Measurements from ENCODE around the gene TRIM24. TPM values are rescaled to one million over a fixed set of nuclear protein-coding genes. Genes with fewer than 3 reads are reported as not detected.

TRIM24 gene
- total RNA-seq, 2 experiments from 2014 or later = 17.5 to 26.8 TPM

DNA sequence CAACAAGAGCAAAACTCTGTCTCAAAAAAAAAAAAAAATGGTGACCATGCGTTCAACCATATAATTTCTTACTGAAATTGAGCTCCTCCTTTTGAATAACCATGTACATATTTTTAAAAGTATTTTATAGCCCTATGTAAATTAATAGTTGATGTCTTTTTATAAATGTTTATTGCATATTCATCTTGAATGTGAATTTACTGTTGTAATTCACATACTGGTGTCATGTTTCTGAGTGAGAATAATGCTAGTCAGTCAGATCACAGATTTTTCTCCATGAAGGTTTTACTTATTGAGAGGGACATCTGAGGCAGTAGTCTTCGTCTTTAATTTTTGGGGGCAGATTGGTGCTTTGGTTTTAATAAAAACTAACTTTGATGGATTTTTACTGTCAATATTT, 128.9 kb downstream of the TRIM24 start:
- no peak for TF ChIP-seq EZH2phosphoT487 (IDR thresholded peaks at IDR 0.05; ENCODE audit: borderline replicate concordance, low read depth, low read length)
- TF ChIP-seq, protein P1, sequence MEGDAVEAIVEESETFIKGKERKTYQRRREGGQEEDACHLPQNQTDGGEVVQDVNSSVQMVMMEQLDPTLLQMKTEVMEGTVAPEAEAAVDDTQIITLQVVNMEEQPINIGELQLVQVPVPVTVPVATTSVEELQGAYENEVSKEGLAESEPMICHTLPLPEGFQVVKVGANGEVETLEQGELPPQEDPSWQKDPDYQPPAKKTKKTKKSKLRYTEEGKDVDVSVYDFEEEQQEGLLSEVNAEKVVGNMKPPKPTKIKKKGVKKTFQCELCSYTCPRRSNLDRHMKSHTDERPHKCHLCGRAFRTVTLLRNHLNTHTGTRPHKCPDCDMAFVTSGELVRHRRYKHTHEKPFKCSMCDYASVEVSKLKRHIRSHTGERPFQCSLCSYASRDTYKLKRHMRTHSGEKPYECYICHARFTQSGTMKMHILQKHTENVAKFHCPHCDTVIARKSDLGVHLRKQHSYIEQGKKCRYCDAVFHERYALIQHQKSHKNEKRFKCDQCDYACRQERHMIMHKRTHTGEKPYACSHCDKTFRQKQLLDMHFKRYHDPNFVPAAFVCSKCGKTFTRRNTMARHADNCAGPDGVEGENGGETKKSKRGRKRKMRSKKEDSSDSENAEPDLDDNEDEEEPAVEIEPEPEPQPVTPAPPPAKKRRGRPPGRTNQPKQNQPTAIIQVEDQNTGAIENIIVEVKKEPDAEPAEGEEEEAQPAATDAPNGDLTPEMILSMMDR (conservative IDR thresholded peaks at IDR 0.05; ENCODE audit: low read length) = no peak
- H3K4me1 ChIP-seq (ENCODE audit: insufficient read depth, low read length, poor library complexity, severe bottlenecking) = no peaks in the 10 kb centered on the region
- ChIA-PET POLR2A (interaction anchor here (0.6 to 1.5 kb wide), 3 partner anchors 19 to 507 kb away, joined by 3 to 7 read pairs (median 4); no protein-coding TSS in a partner anchor), CTCF (ENCODE audit: unreplicated experiment) (no interaction called here)
- H3K4me3 ChIP-seq (ENCODE audit: low read depth, low read length, poor library complexity, severe bottlenecking) = no peak overlapping the region
- H3K9me3 ChIP-seq (ENCODE audit: low read length) = no peaks in the 10 kb centered on the region
- no peaks in the 10 kb centered on the region for H3K79me2 ChIP-seq (ENCODE audit: insufficient read depth, low read depth, low read length)
- BruUV-seq (replicated peaks) = no TSS peak
- H3K4me2 ChIP-seq (ENCODE audit: low read length) = no peak overlapping the region
- DNase-seq (ENCODE audit: low spot score) = no peak
- no peaks in the 10 kb centered on the region for H4K20me1 ChIP-seq (ENCODE audit: insufficient read depth, low read length)
- peaks cover 35% of the 10 kb centered on the region for H3K36me3 ChIP-seq (ENCODE audit: insufficient read depth, low read length)
- no peak overlapping the region for H3K27ac ChIP-seq (ENCODE audit: low read depth, low read length, poor library complexity, severe bottlenecking)
- no peaks in the 10 kb centered on the region for H3K9me2 ChIP-seq (ENCODE audit: insufficient read depth, low read length)
- intact Hi-C loops (cut with micrococcal nuclease; ENCODE audit: unreplicated experiment) = no loop called here
- no peak overlapping the region for H2AFZ ChIP-seq (ENCODE audit: low read length)

DNA sequence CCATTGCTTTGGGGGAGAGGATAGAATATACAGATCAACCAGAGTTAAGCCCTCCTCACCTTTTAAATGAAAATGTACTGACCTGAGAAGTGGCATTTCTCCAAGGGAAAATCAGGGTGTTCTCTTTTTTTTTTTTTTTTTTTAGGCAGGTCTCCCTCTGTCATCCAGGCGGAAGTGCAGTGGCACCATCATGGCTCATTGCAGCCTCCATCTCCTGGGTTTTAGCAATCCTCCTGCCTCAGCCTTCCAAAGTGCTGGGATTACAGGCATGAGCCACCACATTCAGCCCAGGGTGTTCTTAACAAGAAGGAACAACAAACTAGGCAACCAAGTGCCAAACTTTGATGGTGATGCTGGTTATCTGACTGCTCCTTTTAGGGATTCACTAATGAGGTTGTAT, 130.1 kb downstream of the TRIM24 start:
- H4K20me1 ChIP-seq (ENCODE audit: insufficient read depth, low read length) = no peaks in the 10 kb centered on the region
- no TSS peak for BruUV-seq (replicated peaks)
- intact Hi-C loops (cut with micrococcal nuclease; ENCODE audit: unreplicated experiment) = no loop called here
- H3K9me3 ChIP-seq (ENCODE audit: low read length) = no peaks in the 10 kb centered on the region
- DNase-seq (ENCODE audit: low spot score) = no peak
- TF ChIP-seq EZH2phosphoT487 (IDR thresholded peaks at IDR 0.05; ENCODE audit: borderline replicate concordance, low read depth, low read length) = no peak
- TF ChIP-seq, protein P1 (conservative IDR thresholded peaks at IDR 0.05; ENCODE audit: low read length) = no peak
- POLR2A ChIA-PET = no interaction called here
- no peak overlapping the region for H2AFZ ChIP-seq (ENCODE audit: low read length)
- H3K36me3 ChIP-seq (ENCODE audit: insufficient read depth, low read length) = peaks cover 24% of the 10 kb centered on the region
- H3K79me2 ChIP-seq (ENCODE audit: insufficient read depth, low read depth, low read length) = no peaks in the 10 kb centered on the region
- no peaks in the 10 kb centered on the region for H3K4me1 ChIP-seq (ENCODE audit: insufficient read depth, low read length, poor library complexity, severe bottlenecking)
- no peaks in the 10 kb centered on the region for H3K9me2 ChIP-seq (ENCODE audit: insufficient read depth, low read length)
- H3K4me2 ChIP-seq (ENCODE audit: low read length) = no peak overlapping the region
- no peak overlapping the region for H3K4me3 ChIP-seq (ENCODE audit: low read depth, low read length, poor library complexity, severe bottlenecking)
- no peak overlapping the region for H3K27ac ChIP-seq (ENCODE audit: low read depth, low read length, poor library complexity, severe bottlenecking)
- CTCF ChIA-PET (ENCODE audit: unreplicated experiment) = no interaction called here

DNA sequence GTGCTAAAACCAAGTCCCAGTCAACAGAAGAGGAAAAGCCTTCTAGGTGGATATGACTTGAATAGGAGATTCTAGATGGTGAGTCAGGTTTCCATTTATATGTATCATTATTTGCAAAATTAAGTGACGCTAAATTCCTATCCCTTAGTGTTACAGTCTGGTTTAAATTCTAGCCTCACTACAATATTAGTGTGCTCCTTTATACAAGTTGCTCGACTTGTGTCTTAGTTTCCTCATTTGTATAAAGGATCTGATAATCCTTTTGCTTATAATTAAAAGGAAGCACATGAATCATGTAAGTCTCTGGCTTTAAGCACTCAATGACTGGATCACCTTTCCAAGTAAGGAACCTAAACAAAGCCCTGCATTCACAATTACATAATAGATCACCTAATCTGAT, 135.4 kb downstream of the TRIM24 start:
- H3K9me3 ChIP-seq (ENCODE audit: low read length) = no peaks in the 10 kb centered on the region
- CTCF ChIA-PET (ENCODE audit: unreplicated experiment) = no interaction called here
- no peaks in the 10 kb centered on the region for H3K36me3 ChIP-seq (ENCODE audit: insufficient read depth, low read length)
- no peak overlapping the region for H3K27ac ChIP-seq (ENCODE audit: low read depth, low read length, poor library complexity, severe bottlenecking)
- H3K4me3 ChIP-seq (ENCODE audit: low read depth, low read length, poor library complexity, severe bottlenecking) = no peak overlapping the region
- no peak overlapping the region for H2AFZ ChIP-seq (ENCODE audit: low read length)
- no peaks in the 10 kb centered on the region for H4K20me1 ChIP-seq (ENCODE audit: insufficient read depth, low read length)
- no peaks in the 10 kb centered on the region for H3K9me2 ChIP-seq (ENCODE audit: insufficient read depth, low read length)
- no peak overlapping the region for H3K4me2 ChIP-seq (ENCODE audit: low read length)
- DNase-seq (ENCODE audit: low spot score) = no peak
- POLR2A ChIA-PET = no interaction called here
- H3K79me2 ChIP-seq (ENCODE audit: insufficient read depth, low read depth, low read length) = no peaks in the 10 kb centered on the region
- intact Hi-C loops (cut with micrococcal nuclease; ENCODE audit: unreplicated experiment) = no loop called here
- TF ChIP-seq, protein P1 (conservative IDR thresholded peaks at IDR 0.05; ENCODE audit: low read length) = no peak
- no peak for TF ChIP-seq EZH2phosphoT487 (IDR thresholded peaks at IDR 0.05; ENCODE audit: borderline replicate concordance, low read depth, low read length)
- no peaks in the 10 kb centered on the region for H3K4me1 ChIP-seq (ENCODE audit: insufficient read depth, low read length, poor library complexity, severe bottlenecking)
- BruUV-seq (replicated peaks) = no TSS peak
